CD4-positive, alpha-beta T cell treated with Interleukin-21 for 1 hour (primary cell): ENCODE results near the gene EFS.
"Not testable (repeated sequence)": the region's sequence is repeated elsewhere in the genome, so short reads cannot be mapped to it uniquely, and the experiment has no call there.

Experiments used
- DNase-seq: peaks from one replicate; pipeline ENCODE4 v3.0.0-alpha.2; 2020

Gene EFS

GRCh38 chr14:23399136-23399535, 34.2 kb upstream of the EFS start:
- DNase-seq = no peak

- no peak for DNase-seq
Observed at GRCh38 chr14:23398348-23398747, 33.4 kb upstream of the EFS start.

GRCh38 chr14:23396781-23397407, 31.9 kb upstream of the EFS start:
- no peak for DNase-seq

DNA sequence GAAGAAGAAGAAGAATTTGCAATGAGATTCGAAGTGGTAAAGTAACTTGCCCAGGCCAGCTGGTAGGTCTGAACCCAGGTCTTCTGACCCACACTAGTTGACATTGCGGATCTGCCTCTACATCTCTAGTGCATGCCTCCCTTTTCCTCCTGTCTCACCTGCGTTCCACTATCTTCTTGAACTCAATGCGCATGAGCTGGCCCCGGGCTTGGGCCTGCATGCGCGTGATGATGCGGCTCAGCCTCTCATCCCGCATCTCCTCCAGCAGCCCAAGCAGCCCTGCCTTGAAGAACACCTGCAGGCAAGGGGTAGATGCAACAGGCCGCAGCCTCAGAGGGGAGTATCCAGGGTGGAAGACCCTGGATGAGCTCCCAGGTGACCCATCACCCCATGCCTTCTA, 31.2 kb upstream of the EFS start:
- no peak for DNase-seq

DNA sequence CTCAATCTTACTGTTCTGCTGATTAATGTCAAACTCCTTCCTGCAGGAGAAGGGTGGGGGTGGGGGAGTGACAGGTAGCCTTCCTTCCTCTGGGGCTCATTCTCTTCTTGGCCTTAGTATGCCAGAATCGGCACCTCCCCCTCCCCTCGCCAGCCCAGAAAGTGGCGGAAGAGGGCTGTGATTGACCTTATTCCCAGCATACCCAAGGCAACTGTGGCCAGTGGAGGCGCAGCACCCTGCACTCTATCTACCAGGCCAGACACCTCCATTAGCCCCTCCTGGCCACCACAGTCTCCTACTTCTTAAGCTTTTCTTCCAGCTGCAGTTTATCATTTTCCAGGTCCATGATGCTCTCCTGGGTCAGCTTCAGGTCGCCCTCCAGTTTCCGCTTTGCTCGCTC, 27.6 kb upstream of the EFS start:
- DNase-seq = no peak

DNA sequence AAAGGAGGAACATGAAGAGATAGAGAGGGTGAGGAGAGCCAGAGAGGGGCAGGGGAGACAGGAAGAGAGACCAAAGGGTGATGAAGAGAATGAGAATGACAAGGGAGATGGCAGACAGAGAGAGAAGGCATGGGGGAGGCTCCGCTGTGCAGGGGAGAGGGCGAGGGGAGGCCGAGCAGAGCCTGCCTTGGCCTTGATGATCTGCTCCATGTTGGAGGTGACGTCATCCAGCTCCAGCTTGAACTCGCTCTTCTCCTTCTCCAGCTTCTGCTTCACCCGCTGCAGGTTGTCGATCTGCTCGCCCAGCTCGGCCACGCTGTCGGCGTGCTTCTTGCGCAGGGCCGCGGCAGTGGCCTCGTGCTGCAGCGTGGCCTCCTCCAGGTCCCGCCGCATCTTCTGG, 24.9 kb upstream of the EFS start:
- not testable (repeated sequence) for DNase-seq

DNA sequence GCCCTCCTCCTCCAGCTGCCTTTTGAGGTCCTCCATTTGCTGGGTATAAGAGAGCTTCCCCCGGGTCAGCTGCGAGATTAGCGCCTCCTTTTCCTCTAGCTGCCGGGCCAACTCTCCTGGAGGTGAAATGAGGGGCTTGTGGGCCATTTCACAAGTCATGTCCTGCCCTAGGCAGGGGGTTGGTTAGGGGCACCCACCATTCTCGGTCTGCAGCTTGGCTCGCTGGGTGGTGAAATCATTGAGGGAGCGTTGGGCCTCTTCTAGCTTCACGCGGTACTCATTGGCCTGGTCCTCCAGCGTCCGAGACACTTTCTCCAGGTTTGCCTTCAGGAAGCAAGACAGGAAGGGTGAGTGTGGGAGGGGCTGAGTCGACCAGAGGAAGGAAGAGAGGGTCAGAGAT, 24.4 kb upstream of the EFS start:
- DNase-seq = no peak

DNA sequence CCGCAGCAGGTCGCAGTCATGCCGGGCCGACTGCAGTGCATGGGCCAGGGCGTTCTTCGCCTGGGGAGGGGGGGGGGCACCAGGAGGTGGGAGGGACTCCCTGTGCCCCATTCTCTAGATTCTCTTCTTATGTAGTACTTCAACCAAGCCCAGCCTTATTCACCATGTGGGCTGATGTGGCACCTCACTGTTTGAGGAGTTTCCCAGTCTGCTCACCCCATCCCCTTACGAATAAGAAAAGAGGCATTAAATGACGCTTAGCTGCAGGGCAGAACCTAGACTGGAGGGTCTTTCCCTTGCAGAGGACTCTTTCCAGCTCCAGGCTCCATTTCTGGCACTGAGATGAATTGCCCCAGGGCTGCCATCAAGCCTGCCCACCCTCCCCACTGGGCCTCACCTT, 24.0 kb upstream of the EFS start:
- no peak for DNase-seq

DNA sequence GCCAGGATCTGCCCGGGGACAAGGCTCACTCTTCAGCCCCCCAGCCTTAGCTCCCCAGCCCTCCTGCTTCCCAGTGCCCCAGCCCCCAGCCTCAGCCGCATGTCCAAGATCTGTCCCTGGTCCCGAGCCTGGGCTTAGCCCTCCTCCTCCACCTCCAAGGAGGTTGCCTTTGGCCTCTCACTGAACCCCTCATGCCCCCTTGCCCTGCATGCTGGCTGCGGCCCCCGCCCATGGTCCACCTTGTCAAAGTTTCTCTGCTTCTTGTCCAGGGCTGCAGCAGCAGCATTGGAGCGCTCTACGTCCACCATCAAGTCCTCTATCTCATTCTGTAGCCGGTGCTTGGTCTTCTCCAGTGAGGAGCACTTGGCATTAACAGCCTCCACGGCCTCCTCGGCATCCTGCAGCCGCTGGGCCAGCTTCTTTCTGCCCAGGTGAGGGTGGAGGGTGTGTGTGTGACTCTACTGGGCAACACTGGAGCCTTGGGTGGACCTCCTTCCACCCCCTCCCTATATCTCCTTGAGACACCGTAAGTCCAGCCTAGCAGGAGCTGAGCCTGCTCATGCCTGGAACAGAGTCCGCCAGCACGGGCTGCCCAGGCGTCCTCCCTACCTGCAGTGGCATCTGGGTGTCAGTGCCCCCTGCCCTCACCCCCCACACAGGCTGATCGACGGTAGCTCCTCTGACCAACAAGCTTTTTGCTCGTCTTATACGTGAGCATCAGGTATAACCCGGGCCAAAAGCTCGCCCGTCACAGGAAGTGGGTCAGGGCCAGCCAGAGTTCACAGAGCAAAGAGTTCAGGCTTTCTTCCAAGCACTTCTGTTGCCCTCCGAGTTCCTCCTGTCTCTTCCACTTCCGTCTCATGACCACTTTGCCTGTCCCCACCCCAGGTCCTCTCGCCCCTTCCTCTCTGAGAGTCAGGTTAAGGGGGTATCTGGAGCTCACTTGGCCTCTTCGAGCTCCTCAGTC, 23.2 kb upstream of the EFS start:
- no peak for DNase-seq

- DNase-seq = no peak
Observed at GRCh38 chr14:23386999-23387398, 22.0 kb upstream of the EFS start.

- not testable (repeated sequence) for DNase-seq
Observed at GRCh38 chr14:23386266-23386657, 21.3 kb upstream of the EFS start.

DNA sequence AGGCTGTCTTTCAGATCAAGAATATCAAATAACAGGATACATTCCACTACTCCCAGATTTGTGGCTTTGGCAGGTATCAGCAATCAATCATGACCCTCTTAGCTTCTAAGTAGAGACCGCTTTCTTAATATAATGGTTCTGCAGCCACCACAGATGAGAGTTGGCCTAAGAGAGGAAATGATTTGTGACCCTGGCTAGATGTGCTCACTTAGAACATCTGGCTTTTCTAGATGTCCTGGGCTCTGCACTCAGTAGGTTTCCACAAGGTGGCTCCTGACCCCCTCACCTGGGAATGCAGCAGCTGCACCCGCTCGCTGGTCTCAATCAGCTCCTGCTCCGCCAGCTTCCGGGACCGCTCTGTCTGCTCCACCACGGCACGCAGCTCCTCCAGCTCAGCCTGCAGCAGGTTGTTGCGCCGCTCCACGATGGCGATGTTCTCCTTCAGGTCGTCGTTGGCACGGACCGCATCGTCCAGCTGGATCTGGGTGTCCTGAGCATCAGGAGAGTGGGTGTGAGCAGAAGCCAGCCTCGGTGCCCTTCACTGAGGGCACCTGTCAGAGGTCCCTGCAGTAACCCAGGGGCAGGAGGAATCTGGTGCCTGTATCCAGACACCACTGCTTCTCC, 20.8 kb upstream of the EFS start:
- no peak for DNase-seq

GRCh38 chr14:23385244-23385641, 20.3 kb upstream of the EFS start:
- DNase-seq = no peak

DNA sequence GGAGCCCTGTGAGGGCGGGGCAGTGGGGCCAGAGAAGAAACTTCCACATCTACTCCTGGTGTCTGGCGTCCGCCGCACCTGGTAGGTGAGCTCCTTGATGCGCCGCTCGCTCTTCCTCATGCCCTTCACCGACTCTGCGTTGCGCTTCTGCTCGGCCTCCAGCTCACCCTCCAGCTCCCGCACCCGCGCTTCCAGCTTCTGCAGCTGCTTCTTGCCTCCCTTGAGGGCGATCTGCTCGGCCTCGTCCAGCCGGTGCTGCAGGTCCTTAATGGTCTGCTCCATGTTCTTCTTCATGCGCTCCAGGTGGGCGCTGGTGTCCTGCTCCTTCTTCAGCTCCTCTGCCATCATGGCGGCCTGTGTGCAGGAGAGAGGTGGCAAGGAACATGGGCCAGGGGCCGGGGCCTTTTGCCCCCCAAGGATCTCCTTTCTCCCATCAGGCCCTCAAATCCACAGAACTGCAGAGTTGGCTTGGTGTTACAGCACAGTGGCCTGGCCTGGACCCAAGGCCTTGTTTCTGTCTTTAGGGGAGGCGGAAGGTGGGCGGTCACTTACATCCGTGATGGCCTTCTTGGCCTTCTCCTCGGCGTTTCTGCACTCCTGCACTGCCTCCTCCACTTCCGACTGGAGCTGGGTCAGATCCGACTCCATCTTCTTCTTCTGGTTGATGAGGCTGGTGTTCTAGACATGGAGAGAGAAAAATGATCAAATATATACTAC, 19.6 kb upstream of the EFS start:
- DNase-seq = no peak

DNA sequence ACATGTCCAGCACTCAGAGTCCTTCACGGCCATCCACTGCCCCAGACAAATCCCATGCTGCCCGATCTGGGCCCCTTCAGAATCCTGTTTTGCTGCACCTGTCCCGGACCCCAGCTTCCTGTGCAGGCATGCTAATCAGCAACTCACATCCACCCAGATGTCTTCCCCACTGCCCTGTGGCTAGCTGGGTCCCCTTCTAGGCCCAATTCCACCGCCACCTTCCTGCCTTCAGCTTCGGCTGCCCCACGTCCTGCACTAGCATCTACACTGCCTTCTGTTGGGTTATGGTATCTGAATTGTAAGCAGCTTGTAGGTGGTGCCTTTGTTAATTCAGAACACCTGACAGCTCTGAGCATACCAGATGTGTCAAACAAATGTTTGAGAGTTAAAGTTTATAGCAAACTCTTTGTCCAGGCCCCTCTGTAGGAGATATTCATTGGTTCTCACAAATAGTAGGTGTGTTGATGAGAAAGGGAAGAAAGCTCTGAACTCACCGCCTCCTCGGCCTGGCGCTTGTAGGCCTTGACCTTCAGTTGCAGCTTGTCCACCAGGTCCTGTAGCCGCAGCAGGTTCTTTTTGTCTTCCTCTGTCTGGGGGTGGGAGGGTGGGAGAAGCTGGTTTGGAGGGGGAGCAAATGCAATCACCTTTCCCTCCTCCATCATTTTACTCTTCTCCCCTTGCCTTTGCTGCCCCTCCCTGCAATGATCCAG, 17.9 kb upstream of the EFS start:
- DNase-seq = no peak

GRCh38 chr14:23382276-23382675, 17.3 kb upstream of the EFS start:
- no peak for DNase-seq

DNA sequence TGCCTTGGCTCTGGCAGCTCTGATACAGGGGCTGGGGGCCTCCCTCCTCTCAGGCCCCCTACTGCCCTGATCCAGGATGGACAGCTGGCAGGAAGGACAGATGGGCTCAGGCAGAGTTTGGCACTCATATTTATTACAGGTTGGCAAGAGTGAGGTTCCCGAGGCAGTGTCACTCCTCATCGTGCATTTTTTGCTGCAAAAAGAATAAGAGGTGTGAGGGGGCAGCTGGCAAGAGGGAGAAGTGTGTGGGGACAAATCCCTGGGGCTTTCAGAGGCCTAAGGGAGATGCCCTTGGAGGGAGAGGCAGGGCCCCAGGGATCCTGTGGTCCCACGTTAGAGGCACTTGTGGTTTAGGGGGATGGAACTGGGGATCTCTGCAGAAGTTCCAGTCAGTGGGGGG, 16.9 kb upstream of the EFS start:
- DNase-seq = no peak

DNA sequence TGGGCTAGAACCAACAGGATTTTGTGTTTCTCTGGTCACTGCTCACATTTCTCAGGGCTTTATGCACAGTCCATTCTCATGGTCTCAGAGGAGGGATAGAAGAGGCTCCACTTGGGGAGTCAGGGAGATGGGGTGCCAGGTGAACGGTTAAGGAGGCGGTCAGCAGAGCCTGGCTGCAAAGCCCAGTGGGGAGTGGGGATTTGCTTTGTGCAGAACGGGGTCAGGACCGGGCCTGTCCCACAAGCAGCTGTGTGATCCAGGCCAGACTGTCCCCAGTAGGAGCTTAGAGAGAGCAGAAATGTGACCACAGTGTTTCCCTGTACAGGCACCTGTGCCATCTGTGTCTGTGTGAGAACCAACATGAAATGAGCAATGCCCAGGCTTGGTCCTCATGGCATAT, 16.0 kb upstream of the EFS start:
- no peak for DNase-seq

DNA sequence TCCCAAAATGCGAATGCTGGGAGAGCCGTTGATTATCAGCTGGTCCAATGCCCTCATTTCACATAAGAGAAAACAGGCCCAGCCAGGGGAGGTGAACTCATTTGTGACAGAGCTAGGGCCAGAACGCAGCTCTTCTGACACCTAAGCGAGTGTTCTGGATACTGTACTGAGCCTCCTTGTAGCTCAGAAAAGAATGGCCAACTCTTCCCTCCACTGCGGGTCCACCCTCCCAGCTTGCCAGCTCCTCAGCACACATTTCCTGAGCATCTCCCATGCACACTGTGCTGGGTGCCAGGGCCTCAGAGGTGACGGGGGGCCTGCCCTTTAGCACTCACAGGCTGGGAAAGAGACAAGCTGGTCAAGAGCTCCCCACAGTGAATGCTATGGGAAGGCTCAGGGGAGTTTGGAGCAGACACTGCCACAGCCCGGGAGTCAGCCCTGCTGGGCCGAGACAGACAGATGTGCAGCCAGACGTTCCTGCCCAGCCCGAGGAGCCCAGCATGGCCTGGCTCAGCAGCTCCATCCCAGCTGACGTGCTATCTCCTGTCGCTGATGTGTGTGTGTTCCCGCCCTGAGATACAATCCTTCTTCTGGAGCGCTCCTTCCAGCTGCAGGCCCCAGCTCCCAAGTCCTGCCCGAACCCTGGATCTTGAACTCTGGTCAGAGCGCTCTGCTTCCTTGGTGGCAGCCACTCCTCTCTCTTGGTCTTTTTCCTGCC, 15.4 kb upstream of the EFS start:
- no peak for DNase-seq

DNA sequence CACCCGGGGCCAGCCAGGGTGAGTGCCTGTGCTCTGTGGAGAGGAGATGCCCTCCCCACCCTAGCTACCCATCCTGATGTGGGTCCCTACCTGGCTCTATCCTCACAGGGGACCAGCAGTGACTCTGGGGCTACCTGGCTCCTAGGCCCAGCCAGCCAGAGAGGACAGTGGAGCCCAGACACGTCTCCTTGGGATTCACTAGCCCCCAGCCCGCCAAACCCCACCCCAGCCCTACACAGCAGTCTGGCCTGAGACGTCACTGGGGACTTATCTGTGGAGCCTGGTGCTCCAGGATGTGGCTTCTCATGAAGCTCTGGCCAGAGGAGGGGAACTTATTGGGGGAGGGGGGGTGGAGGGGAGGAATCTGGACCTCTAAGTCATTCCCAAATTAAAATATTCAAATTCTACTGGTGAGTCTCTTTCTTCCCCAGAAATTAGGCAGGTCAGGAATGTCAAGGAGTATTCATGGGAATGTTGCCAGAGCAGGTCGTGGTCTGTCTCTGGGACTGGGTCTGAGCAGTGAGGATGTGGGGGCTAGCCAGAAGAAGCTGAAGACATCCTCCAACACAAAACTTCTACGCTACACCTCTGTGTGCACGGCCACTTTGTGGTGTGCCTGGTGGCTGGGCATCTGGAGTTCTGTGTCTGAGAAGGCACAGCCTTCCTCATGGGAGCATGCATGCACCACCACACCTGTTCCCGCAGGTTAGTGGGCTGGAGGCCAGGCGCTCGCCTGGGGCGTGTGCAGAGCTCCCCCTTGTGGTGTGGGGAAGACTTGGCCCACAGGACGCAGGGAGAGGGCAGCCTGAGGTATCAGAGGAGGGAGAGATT, 14.6 kb upstream of the EFS start:
- peak; percentile 65 for DNase-seq

DNA sequence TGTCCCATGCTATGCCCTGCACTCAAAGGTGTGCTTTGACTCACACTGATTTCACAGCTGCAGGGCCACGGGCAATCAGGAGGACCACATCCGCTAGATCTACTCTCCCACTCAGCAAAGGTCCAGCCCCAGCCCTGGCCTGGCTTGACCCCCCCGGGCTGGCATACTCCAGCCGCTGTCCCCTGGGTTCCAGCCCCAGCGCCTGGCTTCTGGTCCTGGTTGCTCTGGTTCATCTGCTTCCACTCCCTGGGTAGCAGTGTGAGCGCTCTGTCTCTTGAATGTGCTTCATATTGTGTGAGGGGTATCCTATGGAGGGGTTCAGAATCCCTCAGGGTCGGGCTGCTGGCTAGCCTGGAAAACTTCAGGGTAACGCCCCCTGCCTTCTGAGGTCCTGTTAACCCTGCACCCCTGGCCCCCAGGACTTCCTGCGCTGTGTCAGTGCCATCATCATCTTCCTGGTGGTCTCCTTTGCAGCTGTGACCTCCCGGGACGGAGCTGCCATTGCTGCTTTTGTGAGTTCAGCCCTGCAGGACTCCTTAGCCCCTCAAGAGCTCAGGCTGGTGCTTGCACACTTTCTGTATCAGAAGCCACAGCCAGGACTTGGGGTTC, 13.7 kb upstream of the EFS start:
- no peak for DNase-seq
